Measurements from ENCODE around the gene RCAN1. TPM values are rescaled to one million over a fixed set of nuclear protein-coding genes. Genes with fewer than 3 reads are reported as not detected.

The RCAN1 gene
- total RNA-seq, 4 donors from 2014 or later, result 20.5 to 50.3 (median 26.2) TPM

- H3K27ac ChIP-seq, result peak overlapping the region in 3 of 4 donors; percentile 0 to 90 (median 41)
- H3K36me3 ChIP-seq, result peaks cover 0 to 13% (median 0%) of the 10 kb centered on the region in 3 donors
- peaks cover 0 to 40% (median 2%) of the 10 kb centered on the region in 4 donors for H3K4me1 ChIP-seq
- peak overlapping the region in 2 of 4 donors; percentile 44 to 50 for H3K4me3 ChIP-seq
- DNase-seq, result no peak
- no peaks in the 10 kb centered on the region for H3K9me3 ChIP-seq
- no peaks in the 10 kb centered on the region for H3K27me3 ChIP-seq
- no peak for TF ChIP-seq POLR2A (IDR thresholded peaks at IDR 0.05)
- TF ChIP-seq, protein P1, sequence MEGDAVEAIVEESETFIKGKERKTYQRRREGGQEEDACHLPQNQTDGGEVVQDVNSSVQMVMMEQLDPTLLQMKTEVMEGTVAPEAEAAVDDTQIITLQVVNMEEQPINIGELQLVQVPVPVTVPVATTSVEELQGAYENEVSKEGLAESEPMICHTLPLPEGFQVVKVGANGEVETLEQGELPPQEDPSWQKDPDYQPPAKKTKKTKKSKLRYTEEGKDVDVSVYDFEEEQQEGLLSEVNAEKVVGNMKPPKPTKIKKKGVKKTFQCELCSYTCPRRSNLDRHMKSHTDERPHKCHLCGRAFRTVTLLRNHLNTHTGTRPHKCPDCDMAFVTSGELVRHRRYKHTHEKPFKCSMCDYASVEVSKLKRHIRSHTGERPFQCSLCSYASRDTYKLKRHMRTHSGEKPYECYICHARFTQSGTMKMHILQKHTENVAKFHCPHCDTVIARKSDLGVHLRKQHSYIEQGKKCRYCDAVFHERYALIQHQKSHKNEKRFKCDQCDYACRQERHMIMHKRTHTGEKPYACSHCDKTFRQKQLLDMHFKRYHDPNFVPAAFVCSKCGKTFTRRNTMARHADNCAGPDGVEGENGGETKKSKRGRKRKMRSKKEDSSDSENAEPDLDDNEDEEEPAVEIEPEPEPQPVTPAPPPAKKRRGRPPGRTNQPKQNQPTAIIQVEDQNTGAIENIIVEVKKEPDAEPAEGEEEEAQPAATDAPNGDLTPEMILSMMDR (IDR thresholded peaks at IDR 0.05), result no peak
These were observed 90.0 kb downstream of the RCAN1 start for GRCh38 chr21:34524646-34525601.

DNA sequence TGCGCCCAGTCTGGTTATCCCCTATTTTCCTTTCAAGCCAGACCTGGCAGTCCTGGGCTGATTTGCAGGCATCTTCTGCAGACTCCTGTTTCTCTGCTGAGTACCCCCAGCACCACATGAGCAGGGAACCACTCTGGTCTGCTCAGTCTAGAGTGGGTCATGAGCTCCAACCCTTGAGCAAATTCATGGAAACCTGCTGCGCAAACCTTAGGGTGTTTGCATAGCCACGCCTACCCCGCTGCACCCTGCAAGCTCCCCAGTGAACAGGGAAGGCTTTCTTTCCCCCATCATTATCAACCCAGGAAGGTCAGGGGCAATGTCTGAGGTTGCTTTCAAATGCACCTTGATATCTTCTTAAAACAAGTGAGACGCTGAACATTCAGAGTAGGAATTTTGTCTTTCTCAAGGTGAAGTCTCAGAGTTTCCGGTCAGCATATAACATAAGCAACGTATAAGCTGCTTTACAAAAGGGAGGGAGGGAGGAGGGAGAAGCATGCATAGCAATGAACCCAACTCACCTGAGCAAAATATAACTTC is 91.8 kb downstream of the RCAN1 start:
- H3K4me1 ChIP-seq, result peaks cover 0 to 40% (median 2%) of the 10 kb centered on the region in 4 donors
- peak overlapping the region in 3 of 4 donors; percentile 11 to 77 (median 69) for H3K27ac ChIP-seq
- H3K4me3 ChIP-seq, result peak overlapping the region in 1 of 4 donors; percentile 10
- H3K36me3 ChIP-seq, result peaks cover 0 to 29% (median 0%) of the 10 kb centered on the region in 3 donors
- TF ChIP-seq, protein P1 (IDR thresholded peaks at IDR 0.05), result no peak
- no peak for TF ChIP-seq POLR2A (IDR thresholded peaks at IDR 0.05)
- no peaks in the 10 kb centered on the region for H3K27me3 ChIP-seq
- no peak for DNase-seq
- no peaks in the 10 kb centered on the region for H3K9me3 ChIP-seq

GRCh38 chr21:34522284-34522683 is 92.6 kb downstream of the RCAN1 start:
- Histone ChIP-seq H3K4me1 (peaks cover 0 to 40% (median 2%) of the 10 kb centered on the region in 4 donors), H3K36me3 (peaks cover 0 to 36% (median 0%) of the 10 kb centered on the region in 3 donors), H3K4me3 (peak overlapping the region in 1 of 4 donors; percentile 10), H3K9me3 (no peaks in the 10 kb centered on the region), H3K27ac (peak overlapping the region in 3 of 4 donors; percentile 25 to 77 (median 69)), H3K27me3 (no peaks in the 10 kb centered on the region)
- peak in 2 of 3 donors; percentile 74 for DNase-seq
- TF ChIP-seq, protein P1 (IDR thresholded peaks at IDR 0.05), result no peak
- no peak for TF ChIP-seq POLR2A (IDR thresholded peaks at IDR 0.05)

DNA sequence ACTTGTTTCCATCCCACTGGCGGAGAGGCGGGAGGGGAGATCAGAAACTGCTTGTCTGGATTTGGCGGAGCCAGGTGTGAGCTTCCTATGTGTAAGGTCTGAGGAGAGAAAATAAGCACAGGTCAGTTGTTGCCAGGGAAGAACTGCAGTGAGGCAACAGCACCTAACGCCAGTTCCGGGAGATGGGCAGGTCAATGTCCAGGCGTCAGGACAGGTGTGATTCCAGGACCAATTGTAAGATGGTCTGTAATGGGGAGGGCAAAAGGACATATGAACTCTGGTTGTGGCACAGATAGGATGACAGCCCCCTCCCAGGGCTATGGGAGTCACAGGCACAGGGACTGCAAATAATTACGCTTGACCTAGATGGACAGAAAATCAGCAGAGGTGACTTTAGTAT is 93.4 kb downstream of the RCAN1 start:
- H3K4me3 ChIP-seq, result no peak overlapping the region
- peaks cover 0 to 40% (median 2%) of the 10 kb centered on the region in 4 donors for H3K4me1 ChIP-seq
- H3K27me3 ChIP-seq, result no peaks in the 10 kb centered on the region
- peak overlapping the region in 3 of 4 donors; percentile 25 to 77 (median 69) for H3K27ac ChIP-seq
- H3K36me3 ChIP-seq, result peaks cover 0 to 39% (median 0%) of the 10 kb centered on the region in 3 donors
- DNase-seq, result no peak
- H3K9me3 ChIP-seq, result no peaks in the 10 kb centered on the region
- TF ChIP-seq, protein P1 (IDR thresholded peaks at IDR 0.05), result no peak
- TF ChIP-seq POLR2A (IDR thresholded peaks at IDR 0.05), result no peak

- no peak overlapping the region for H3K4me3 ChIP-seq
- H3K27me3 ChIP-seq, result no peaks in the 10 kb centered on the region
- H3K36me3 ChIP-seq, result peaks cover 0 to 40% (median 0%) of the 10 kb centered on the region in 3 donors
- H3K9me3 ChIP-seq, result no peaks in the 10 kb centered on the region
- H3K27ac ChIP-seq, result peak overlapping the region in 3 of 4 donors; percentile 13 to 69 (median 25)
- TF ChIP-seq, protein P1 (IDR thresholded peaks at IDR 0.05), result no peak
- TF ChIP-seq POLR2A (IDR thresholded peaks at IDR 0.05), result no peak
- DNase-seq, result no peak
- H3K4me1 ChIP-seq, result peaks cover 0 to 40% (median under 1%) of the 10 kb centered on the region in 4 donors
These were observed 94.0 kb downstream of the RCAN1 start for GRCh38 chr21:34520764-34521508.
